Panc1 (cell line): ENCODE results near the gene CWF19L2. TPM values are rescaled to one million over a fixed set of nuclear protein-coding genes. Genes with fewer than 3 reads are reported as not detected.

Experiments
- ATAC-seq: fragments of 200-7000 bp; cut with Tn5 transposase; 2 replicates; pipeline ENCODE4 v1.9.1; 2020; ENCODE audit warnings: mild to moderate bottlenecking, moderate library complexity
- BruUV-seq: library from RNA; stranded (reverse); fragments of 400-500 nt; replicated peaks from 2 replicates; lab custom pipeline; 2021; lab: Mats Ljungman, UMichigan
- CTCF ChIA-PET: fragments of 300-600 bp; sonication (Branson Sonifier 250); formaldehyde crosslinking; loops from one replicate; lab custom pipeline; 2022; ENCODE audit warnings: antibody characterized with exemption; lab: Charles Lee
- POLR2A ChIA-PET: fragments of 300-600 bp; sonication (Branson Sonifier 250); formaldehyde crosslinking; loops from one replicate; lab custom pipeline; 2022; ENCODE audit warnings: antibody characterized with exemption; lab: Charles Lee
- DNase-seq: peaks from one replicate; pipeline ENCODE4 v3.0.0-alpha.2; 2010; ENCODE audit warnings: low read depth, low spot score
- H3K27ac ChIP-seq: 2 replicates; pipeline ENCODE4 v1.5.1; 2011; ENCODE audit warnings: mild to moderate bottlenecking, low read length, inconsistent platforms
- H3K27me3 ChIP-seq: fragments of 200-500 bp; sonication (Bioruptor generic); 2 replicates; pipeline ENCODE4 v1.6.0; 2014; ENCODE audit warnings: low read length, inconsistent platforms; ENCODE audit not compliant: control insufficient read depth, insufficient read depth
- H3K36me3 ChIP-seq: fragments of 200-500 bp; sonication (Bioruptor generic); 2 replicates; pipeline ENCODE4 v1.5.1; 2014; ENCODE audit warnings: inconsistent platforms, mild to moderate bottlenecking, low read length, moderate library complexity; ENCODE audit not compliant: control insufficient read depth, insufficient read depth
- H3K4me1 ChIP-seq: 2 replicates; pipeline ENCODE4 v1.5.1; 2011; ENCODE audit warnings: inconsistent platforms, mild to moderate bottlenecking, low read length, moderate library complexity; ENCODE audit not compliant: control insufficient read depth, insufficient read depth
- H3K4me3 ChIP-seq, 2 experiments: 2 replicates each; pipeline ENCODE4 v1.5.1; 2011 to 2012; ENCODE audit warnings: low read depth in 2 of 2, low read length in 2 of 2, mild to moderate bottlenecking in 2 of 2, inconsistent platforms in 1 of 2, moderate library complexity in 1 of 2
- H3K9me3 ChIP-seq: fragments of 200-500 bp; sonication (Bioruptor generic); 2 replicates; pipeline ENCODE4 v1.5.1; 2014; ENCODE audit warnings: low read depth, mild to moderate bottlenecking, inconsistent platforms, low read length, moderate library complexity; ENCODE audit not compliant: control insufficient read depth, insufficient read depth
- POLR2AphosphoS5 ChIP-seq: IDR thresholded peaks from 2 replicates; pipeline ENCODE4 v1.6.1; 2012; ENCODE audit warnings: mild to moderate bottlenecking, low read depth, low read length, moderate library complexity
- SIN3A ChIP-seq: IDR thresholded peaks from 2 replicates; pipeline ENCODE4 v1.6.1; 2012; ENCODE audit warnings: low read depth, mild to moderate bottlenecking, low read length, moderate library complexity, borderline replicate concordance; ENCODE audit not compliant: insufficient read depth
- TCF7L2 ChIP-seq: IDR thresholded peaks from 2 replicates; pipeline ENCODE4 v1.6.1; 2011; ENCODE audit warnings: mild to moderate bottlenecking, low read depth, low read length, inconsistent platforms
- in situ Hi-C: cut with HindIII; loops from 2 replicates; pipeline ENCODE4 v1.10.0; 2016; ENCODE audit warnings: low sequenced_read_pairs, low pct_unique_long_range_greater_than_20kb
- intact Hi-C: fragments of 100-400 bp; cut with micrococcal nuclease; formaldehyde crosslinking; loops from one replicate; pipeline ENCODE4 v1.10.0; 2022; ENCODE audit not compliant: unreplicated experiment
- total RNA-seq: library from RNA; stranded (reverse); gene quantifications from one replicate; pipeline ENCODE4 v1.2.1, GENCODE V29; 2021; ENCODE audit not compliant: unreplicated experiment
- TF ChIP-seq, protein P1 (sequence below), 2 experiments: IDR thresholded peaks; 2 replicates each; pipeline ENCODE4 v1.6.1; 2011 to 2012; ENCODE audit warnings: low read depth in 2 of 2, control low read depth in 1 of 2, low read length in 1 of 2, mild to moderate bottlenecking in 1 of 2, moderate library complexity in 1 of 2; ENCODE audit not compliant: insufficient read depth in 1 of 2
- TF ChIP-seq, protein P2 (sequence below): fragments of 450-650 bp; IDR thresholded peaks from 2 replicates; pipeline ENCODE4 v1.5.1; 2017; ENCODE audit warnings: mild to moderate bottlenecking

CWF19L2 gene
- total RNA-seq, 1 experiment from 2014 or later: 11.1 TPM

DNA sequence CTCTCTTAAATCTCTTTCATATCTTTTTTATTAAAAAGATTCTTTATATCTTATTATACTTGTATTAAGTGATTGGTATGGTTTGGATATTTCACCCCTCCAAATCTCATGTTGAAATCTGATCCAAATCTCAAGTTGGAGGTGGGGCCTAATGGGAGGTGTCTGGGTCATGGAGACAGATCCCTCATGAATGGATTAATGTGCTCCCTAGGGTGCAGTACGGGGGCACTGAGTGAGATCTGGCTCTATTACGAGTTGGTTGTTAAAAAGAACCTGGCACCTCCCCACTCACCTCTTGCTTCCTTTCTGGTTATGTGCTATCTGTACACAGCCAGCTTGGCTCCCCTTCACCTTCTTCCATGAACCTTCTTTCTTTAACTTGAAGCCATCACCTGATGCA, 149.6 kb downstream of the CWF19L2 start:
- ChIA-PET POLR2A (no interaction called here), CTCF (no interaction called here)
- H3K4me3 ChIP-seq: no peak overlapping the region
- intact Hi-C loops (no loop called here), in situ Hi-C loops (no loop called here)
- H3K27ac ChIP-seq: no peak overlapping the region
- no peak for DNase-seq
- no peak for ATAC-seq
- BruUV-seq: no TSS peak
- H3K4me1 ChIP-seq: no peaks in the 10 kb centered on the region
- TF ChIP-seq TCF7L2 (no peak), SIN3A (no peak)
- TF ChIP-seq, protein P1, sequence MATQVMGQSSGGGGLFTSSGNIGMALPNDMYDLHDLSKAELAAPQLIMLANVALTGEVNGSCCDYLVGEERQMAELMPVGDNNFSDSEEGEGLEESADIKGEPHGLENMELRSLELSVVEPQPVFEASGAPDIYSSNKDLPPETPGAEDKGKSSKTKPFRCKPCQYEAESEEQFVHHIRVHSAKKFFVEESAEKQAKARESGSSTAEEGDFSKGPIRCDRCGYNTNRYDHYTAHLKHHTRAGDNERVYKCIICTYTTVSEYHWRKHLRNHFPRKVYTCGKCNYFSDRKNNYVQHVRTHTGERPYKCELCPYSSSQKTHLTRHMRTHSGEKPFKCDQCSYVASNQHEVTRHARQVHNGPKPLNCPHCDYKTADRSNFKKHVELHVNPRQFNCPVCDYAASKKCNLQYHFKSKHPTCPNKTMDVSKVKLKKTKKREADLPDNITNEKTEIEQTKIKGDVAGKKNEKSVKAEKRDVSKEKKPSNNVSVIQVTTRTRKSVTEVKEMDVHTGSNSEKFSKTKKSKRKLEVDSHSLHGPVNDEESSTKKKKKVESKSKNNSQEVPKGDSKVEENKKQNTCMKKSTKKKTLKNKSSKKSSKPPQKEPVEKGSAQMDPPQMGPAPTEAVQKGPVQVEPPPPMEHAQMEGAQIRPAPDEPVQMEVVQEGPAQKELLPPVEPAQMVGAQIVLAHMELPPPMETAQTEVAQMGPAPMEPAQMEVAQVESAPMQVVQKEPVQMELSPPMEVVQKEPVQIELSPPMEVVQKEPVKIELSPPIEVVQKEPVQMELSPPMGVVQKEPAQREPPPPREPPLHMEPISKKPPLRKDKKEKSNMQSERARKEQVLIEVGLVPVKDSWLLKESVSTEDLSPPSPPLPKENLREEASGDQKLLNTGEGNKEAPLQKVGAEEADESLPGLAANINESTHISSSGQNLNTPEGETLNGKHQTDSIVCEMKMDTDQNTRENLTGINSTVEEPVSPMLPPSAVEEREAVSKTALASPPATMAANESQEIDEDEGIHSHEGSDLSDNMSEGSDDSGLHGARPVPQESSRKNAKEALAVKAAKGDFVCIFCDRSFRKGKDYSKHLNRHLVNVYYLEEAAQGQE (IDR thresholded peaks at IDR 0.05; ENCODE audit: insufficient read depth in 1 of 2, low read depth in 2 of 2, low read length in 1 of 2): no peak
- H3K36me3 ChIP-seq: no peaks in the 10 kb centered on the region
- H3K9me3 ChIP-seq: no peaks in the 10 kb centered on the region
- H3K27me3 ChIP-seq: no peaks in the 10 kb centered on the region

DNA sequence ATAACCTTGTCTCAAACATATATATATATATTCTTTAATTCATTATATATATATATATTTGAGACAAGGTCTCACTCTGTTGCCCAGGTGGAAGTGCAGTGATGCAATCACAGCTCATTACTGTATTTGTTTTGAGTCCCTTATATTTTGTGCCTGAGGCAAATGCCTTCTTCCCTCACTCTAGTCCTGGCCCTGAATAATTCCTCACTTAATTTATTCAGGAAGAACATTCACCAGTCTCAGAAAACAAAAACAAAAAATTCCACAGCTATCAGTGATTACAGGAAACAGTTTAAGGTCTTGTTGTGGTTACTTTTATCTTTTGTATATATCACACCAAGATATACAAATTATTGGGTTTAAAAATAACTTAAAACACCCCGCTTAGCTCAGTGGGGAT, 155.7 kb downstream of the CWF19L2 start:
- Histone ChIP-seq H3K9me3 (no peaks in the 10 kb centered on the region), H3K27me3 (no peaks in the 10 kb centered on the region), H3K4me3 (no peak overlapping the region), H3K4me1 (no peaks in the 10 kb centered on the region; the same call in 1 of the 2 replicates), H3K36me3 (no peaks in the 10 kb centered on the region), H3K27ac (no peak overlapping the region)
- DNase-seq: no peak
- ChIA-PET CTCF (no interaction called here), POLR2A (no interaction called here)
- BruUV-seq: no TSS peak
- TF ChIP-seq, protein P2, sequence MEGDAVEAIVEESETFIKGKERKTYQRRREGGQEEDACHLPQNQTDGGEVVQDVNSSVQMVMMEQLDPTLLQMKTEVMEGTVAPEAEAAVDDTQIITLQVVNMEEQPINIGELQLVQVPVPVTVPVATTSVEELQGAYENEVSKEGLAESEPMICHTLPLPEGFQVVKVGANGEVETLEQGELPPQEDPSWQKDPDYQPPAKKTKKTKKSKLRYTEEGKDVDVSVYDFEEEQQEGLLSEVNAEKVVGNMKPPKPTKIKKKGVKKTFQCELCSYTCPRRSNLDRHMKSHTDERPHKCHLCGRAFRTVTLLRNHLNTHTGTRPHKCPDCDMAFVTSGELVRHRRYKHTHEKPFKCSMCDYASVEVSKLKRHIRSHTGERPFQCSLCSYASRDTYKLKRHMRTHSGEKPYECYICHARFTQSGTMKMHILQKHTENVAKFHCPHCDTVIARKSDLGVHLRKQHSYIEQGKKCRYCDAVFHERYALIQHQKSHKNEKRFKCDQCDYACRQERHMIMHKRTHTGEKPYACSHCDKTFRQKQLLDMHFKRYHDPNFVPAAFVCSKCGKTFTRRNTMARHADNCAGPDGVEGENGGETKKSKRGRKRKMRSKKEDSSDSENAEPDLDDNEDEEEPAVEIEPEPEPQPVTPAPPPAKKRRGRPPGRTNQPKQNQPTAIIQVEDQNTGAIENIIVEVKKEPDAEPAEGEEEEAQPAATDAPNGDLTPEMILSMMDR: no peak
- TF ChIP-seq TCF7L2: no peak
- TF ChIP-seq, protein P1 (IDR thresholded peaks at IDR 0.05; ENCODE audit: insufficient read depth in 1 of 2, low read depth in 2 of 2, low read length in 1 of 2): no peak
- no peak for TF ChIP-seq POLR2AphosphoS5
- no peak for TF ChIP-seq SIN3A
- in situ Hi-C loops (no loop called here), intact Hi-C loops (no loop called here)
- no peak for ATAC-seq
